ENCODE measurements around the gene FPR3.
"Not testable (repeated sequence)": the region's sequence is repeated elsewhere in the genome, so short reads cannot be mapped to it uniquely, and the experiment has no call there.

Gene FPR3, protein sequence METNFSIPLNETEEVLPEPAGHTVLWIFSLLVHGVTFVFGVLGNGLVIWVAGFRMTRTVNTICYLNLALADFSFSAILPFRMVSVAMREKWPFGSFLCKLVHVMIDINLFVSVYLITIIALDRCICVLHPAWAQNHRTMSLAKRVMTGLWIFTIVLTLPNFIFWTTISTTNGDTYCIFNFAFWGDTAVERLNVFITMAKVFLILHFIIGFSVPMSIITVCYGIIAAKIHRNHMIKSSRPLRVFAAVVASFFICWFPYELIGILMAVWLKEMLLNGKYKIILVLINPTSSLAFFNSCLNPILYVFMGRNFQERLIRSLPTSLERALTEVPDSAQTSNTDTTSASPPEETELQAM

DNA sequence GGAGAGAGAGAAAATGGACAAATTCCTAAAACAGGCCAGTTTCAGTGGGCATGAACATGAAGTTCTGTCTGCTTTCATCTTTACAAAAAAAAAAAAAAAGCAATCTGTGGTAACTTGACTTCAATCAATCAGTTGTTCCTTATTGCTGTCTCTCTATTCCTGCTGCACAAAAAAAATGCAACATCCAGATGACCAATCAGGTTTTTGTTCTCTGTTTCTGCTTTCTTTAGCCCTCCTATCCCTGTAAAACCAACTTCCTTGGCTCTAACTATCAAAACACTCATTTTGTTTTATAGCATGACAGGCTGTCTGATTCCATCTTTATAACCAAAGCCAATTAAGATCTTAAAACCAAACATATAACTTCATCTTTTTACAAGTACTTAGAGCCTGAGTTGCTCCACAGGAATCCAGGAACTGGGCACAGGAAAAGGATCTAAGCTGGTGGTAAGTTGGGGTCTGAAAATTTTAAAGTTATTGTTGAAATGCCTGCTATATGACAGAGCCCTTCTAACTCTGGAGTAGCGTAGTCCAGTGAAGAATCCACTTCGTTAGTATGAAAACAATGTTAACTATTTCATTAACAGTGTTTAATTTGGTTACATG, at the start of gene FPR3:
Gene FPR3 (plus strand): TSS at position 273 of the 606 bp plus-strand sequence. CDS start 28,592 bp downstream, outside the sequence.
- peak; percentile 88 for DNase-seq

- DNase-seq = no peak
These were observed 48.2 kb upstream of the FPR3 start for GRCh38 chr19:51746731-51747130.

DNA sequence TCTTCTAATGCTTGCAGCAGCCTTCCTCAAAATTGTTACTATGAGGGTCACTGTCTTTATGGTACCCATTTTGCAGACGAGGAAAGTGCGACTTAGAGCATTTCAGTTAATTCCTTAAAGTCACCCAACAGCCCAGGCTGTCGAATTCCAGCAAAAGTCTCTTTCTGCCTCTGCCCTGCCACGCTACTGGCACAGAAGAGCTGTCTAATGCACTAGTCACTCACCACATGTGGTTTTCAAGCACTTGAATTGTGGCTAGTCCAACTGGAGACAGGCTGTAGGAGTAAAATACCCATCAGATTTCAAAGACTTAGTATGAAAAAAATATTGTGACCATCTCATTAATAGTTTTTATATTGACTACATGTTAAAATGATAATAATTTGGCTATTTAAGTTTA, 45.0 kb upstream of the FPR3 start:
- DNase-seq = no peak

DNA sequence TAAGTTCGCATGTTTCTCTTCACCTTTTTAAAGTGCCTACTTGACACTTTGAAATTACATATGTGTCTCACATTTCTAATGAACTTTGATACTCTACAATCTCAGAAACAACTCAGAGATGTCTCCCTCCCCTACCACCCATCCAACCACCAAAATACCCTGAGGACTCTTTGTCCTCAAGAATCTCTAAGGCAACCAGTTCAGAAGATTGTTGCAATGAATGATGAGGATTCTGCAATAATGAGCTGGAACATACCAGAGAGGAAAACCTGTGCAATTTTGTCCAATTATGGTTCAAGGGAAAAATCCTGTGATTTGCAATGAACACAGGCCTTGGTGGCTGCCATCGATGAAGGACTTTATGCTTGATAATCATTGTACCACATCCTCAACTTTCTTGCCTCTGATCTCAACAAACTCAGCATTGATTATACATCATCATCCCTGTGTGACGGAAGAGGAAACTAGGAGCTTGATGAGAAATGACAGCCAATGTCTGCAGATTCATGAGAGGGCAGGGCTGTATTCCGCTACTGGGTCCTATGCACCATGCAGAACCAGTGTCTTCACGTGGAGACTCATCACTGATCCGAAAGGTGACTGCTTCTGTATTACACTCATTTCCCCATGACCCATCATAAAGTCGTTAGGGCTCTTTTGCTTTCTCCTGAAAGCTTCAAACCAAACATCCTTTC, 44.4 kb upstream of the FPR3 start:
- peak; percentile 62 for DNase-seq

DNA sequence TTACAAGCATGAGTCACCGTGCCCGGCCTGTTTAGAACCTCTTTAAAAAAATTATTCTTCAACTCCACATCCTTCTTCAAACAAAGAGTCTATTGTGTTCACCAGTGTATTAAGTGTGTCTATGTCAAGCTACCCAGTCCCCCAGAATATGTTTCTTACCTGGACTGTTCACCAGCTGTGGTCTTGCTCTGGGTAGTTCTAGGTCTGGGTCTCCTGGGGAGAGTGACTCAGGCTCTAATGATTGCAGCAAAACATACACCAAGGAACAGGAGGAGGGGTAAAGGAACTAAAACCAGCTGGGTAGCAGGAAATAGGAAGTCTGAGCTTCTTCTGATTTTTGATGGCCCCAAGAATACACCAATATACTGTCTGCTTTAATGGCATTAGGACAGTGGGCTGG, 43.3 kb upstream of the FPR3 start, which contains the start of gene FPR1:
Gene FPR1 (minus strand): TSS at position 224 of the 400 bp plus-strand sequence. CDS start 4,884 bp downstream, outside the sequence.
- DNase-seq = peak; percentile 93

DNA sequence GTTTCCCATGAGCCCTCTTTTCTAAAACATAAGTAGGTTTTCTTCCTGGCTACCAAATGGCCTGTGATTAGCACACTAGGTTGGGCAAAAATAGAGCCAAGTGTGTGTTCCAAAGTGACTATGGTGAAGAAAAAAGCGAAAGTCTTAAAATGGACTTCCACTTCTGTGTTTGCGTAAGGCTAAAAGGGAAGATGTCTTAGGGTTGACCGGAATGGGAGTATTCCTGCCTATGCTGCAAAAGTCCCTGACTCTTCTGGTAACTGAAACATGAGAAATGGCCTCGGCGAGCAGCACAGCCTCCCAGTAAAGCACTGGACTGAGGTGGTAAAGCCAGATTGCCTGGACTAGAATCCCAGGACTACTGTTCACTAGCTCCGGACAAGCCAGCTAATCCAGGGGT, 40.8 kb upstream of the FPR3 start:
- DNase-seq = peak; percentile 96

DNA sequence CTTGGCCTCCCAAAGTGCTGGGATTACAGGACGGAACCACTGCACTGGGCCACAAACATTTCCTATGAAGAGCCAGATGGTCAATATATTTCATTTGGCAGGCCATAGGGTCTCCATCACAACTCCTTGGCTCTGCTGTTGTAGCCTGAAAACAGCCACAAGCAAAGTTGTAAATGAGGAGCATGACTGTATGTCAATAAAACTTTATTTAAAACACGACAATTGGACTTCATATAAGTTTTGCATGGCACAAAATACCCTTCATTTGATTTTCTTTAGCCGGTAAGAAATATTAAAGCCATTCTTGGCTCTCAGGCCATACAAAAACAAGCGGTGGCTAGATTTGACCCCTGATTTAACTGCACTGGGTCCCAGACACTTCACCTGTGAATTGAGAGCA, 40.2 kb upstream of the FPR3 start:
- no peak for DNase-seq

DNA sequence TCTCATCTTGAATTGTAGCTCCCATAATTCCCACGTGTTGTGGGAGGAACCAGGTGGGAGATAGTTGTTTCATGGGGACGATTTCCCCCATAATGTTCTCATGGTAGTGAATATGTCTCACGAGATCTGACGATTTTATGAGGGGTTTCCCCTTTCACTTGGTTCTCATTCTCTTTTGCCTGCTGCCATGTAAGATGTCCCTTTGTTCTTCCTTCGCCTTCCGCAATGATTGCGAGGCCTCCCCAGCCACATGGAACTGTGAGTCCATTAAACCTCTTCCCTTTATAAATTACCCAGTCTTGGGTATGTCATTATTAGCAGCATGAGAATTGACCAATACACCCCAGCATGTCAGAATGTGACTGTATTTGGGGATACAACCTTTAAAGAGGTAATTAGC, 39.4 kb upstream of the FPR3 start:
- DNase-seq = peak; percentile 85

DNA sequence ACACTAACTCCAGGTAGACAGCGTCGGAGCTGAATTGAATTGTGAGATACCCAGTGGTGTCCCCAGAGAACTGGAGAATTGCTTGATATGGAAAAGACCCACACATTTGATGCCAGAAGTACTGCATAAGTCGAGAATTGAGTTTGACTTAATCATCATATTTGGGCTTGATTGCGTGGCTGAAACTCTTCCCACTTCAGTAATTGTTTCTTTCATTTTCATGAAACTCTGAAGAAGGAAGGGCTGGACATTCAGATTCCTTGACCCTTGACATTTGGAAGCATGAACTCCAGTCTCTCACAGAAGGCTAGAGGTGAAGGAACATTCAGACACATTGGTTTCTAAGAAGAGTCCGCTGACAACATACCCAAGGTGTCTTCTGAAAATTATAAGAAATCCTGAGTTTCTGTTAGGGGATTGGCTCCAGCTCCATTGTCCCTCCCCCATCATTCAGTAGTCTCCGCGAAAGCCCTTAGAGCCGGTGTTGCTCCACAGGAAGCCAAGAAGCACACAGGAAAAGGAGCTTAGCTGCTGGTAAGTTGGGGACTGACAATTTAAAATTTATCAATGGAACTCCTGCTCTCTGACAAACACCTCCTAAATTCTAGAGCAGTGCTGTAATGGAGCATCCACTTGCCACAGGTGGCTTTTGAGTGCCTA, 34.1 kb upstream of the FPR3 start, which contains the start of gene FPR2:
Gene FPR2 (plus strand): TSS at position 484 of the 660 bp plus-strand sequence. CDS start 7,479 bp downstream, outside the sequence.
- DNase-seq = peak; percentile 84

- DNase-seq = peak; percentile 40
These were observed 33.3 kb upstream of the FPR3 start for GRCh38 chr19:51761696-51762095.

GRCh38 chr19:51765086-51765485, 29.9 kb upstream of the FPR3 start:
- no peak for DNase-seq

- DNase-seq = peak; percentile 95
These were observed 28.5 kb upstream of the FPR3 start for GRCh38 chr19:51766461-51766860.

GRCh38 chr19:51771376-51772130, 23.4 kb upstream of the FPR3 start:
- peak; percentile 96 for DNase-seq

- peak; percentile 91 for DNase-seq
These were observed 22.0 kb upstream of the FPR3 start for GRCh38 chr19:51772977-51773376.

GRCh38 chr19:51776561-51776960, 18.4 kb upstream of the FPR3 start:
- not testable (repeated sequence) for DNase-seq

DNA sequence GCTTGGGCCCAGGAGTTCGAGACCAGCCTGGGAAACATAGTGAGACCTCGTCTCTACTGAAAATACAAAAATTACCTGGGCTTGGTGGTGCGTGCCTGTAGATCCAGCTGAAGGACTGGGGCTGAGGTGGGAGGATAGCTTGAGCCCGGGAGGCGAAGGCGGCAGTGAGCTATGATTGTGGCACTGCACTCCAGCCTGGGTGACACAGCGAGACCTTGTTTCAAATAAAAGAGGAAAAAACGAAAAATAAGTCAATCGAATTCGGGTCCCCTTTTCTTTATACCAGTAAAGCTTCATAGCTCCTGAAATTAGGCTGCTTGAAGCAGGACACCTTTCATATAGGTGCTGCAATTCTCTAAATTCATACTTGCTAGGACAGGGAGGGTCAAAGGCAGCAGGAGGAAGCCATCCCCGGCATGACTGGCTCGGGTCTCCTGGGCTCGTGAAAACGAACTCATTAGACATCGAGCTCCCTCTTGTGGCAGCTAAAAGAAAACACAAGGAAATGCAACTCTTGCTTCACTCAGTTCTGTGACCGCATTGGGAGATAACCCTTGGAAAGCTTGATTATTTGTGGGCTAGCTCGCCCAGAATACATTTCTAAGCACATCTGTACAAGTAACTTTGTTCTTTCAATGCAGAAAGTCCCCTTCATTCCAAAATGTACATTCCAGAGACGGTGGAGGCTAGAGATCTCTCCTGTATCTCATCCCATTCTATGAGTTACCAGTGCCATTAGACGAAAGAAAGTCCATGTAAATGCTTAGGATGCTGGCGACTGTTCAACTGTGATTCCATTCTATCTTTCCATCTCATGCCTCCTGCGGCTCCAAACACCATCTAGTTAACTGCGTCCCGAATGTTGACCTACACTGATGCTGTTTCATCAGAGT, 17.1 kb upstream of the FPR3 start:
- peak; percentile 89 for DNase-seq

DNA sequence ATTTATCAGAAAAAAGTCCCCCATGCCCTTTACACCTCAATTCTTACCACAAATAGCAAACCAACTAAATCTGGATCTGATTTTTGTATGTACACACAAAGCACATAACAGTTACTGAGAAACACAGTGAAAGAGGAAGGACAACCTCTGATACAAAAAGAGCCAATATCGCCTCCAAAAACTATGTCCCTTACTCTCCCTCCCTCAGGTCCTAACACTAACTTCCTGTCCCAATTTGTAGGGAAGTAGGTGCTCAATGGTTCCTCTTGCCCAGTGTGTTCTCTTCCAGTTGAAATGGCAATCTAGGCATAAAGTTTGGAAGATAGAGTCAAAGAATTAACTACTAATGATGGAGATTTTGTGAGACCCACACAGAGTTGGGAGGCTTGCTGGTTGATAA, 15.8 kb upstream of the FPR3 start:
- peak; percentile 29 for DNase-seq

DNA sequence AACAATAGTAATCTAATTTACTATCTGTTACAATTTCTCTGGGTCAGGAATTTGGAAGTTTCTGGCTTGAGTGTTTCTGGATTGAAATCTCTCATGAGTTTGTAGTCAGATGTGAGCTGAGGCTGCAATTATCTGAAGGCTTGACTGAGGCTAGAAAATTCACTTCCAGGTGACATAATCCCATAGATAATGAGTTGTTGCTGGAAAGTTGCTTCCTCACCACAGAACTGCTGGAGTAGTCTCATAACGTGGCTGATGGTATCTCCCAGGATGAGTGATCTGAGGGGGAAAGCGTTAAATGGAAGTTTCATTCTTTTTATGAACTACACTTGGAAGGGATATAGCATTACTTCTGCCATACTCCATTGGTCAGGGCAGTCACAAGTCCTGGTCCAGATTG, 15.3 kb upstream of the FPR3 start:
- no peak for DNase-seq

- peak; percentile 53 for DNase-seq
These were observed 14.7 kb upstream of the FPR3 start for GRCh38 chr19:51780270-51780669.

- DNase-seq = peak; percentile 49
These were observed 13.0 kb upstream of the FPR3 start for GRCh38 chr19:51781999-51782398.

DNA sequence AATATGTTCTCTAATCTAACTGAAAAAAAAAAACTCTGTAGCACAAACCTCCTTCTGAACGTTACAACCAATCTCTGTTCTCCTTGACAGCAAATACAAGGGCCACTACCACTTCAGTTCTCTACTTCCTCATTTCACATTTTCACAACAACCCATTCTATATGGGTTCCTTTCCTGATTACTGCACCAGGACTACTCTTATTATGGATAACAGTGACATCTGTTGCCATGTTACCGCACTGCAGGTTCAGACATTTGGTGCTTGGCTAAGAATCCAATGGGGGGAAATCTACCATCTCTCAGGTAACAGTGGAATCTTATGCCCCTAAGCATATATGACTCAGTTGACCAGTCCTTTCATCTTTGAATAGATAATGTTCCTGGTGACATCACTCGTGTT, 11.6 kb upstream of the FPR3 start:
- peak; percentile 90 for DNase-seq

All from inflammatory macrophage treated with lipopolysaccharide for 4 hours (primary cell).